GM12801 (cell line): Measurements from ENCODE around the gene TRPM8.

ENCODE experiments used
- TF ChIP-seq, protein P1 (sequence below): IDR thresholded peaks from one replicate; pipeline ENCODE4 v1.5.1; 2011; ENCODE audit warnings: control low read depth; ENCODE audit not compliant: insufficient read length; ENCODE audit errors: extremely low read depth

TRPM8 gene

GRCh38 chr2:233905945-233906344, 11.2 kb upstream of the TRPM8 start:
- TF ChIP-seq, protein P1, sequence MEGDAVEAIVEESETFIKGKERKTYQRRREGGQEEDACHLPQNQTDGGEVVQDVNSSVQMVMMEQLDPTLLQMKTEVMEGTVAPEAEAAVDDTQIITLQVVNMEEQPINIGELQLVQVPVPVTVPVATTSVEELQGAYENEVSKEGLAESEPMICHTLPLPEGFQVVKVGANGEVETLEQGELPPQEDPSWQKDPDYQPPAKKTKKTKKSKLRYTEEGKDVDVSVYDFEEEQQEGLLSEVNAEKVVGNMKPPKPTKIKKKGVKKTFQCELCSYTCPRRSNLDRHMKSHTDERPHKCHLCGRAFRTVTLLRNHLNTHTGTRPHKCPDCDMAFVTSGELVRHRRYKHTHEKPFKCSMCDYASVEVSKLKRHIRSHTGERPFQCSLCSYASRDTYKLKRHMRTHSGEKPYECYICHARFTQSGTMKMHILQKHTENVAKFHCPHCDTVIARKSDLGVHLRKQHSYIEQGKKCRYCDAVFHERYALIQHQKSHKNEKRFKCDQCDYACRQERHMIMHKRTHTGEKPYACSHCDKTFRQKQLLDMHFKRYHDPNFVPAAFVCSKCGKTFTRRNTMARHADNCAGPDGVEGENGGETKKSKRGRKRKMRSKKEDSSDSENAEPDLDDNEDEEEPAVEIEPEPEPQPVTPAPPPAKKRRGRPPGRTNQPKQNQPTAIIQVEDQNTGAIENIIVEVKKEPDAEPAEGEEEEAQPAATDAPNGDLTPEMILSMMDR = no peak

DNA sequence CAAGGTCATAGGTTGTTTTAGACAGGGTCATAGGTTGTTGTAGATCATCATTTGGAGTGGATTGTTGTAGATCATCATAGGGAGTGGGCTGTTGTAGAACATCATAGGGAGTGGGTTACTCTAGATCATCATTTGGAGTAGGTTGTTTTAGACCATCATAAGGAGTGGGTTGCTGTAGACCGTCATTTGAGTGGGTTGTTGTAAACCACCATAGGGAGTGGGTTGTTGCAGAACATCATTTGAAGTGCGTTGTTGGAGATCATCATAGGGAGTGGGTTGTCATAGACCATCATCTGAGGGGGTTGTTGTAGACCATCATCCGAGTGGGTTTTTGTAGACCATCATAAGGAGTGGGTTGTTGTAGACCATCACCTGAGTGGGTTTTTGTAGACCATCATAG, 9.5 kb upstream of the TRPM8 start:
- TF ChIP-seq, protein P1 = no peak

DNA sequence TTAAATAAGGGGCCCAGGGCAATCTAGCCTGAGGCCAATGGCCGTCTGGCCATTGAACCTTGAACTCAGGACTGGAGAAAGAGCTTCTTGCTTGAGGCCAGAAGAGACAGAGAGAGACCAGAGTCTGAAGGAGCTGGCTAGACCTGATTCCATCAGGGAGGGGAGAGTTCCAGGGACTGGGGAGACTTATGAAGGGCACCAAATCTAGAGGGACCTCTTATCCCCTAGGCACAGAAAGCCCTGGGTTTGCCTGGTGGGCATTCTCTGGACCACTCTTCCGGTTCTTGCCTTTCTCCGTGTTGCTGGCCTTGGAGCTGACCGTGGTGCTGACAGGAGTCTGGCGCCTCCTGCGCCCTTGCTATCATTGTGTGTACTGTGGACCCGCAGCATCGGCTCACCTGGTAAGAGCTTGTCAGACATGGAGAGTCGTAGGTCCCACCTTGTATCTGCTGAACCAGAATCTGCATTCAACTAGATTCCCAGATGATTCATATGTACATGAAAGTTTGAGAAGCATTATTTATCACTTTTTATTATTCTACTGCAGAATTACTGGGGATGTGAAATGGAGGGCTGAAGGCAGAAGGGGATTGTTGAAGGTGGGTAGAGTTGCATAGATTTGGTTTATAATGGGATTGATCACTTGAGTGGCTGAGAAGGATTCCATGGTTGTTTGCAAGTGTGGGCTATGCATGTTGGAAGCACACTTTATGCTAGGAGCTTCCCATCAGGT, 4.3 kb upstream of the TRPM8 start:
- TF ChIP-seq, protein P1 = no peak

DNA sequence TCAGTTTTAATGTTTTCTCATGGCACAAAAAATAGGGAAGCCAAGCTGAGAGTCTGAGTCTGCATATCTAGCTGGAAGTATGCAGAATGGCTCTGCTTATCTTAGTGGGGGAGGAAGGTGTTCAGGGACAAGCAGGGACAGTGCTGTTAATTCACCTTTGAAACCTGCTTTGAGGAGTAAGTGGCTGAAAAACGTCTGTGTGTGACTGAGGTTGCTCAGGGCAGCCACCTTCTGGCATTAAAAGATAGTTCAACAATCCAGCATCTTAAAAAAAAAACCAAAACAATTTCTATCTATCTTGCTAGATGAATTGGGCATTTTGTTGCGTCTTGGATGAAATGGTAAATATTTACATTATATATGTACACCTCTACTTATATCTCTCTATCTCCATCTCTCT, 2.0 kb upstream of the TRPM8 start:
- TF ChIP-seq, protein P1 = no peak

DNA sequence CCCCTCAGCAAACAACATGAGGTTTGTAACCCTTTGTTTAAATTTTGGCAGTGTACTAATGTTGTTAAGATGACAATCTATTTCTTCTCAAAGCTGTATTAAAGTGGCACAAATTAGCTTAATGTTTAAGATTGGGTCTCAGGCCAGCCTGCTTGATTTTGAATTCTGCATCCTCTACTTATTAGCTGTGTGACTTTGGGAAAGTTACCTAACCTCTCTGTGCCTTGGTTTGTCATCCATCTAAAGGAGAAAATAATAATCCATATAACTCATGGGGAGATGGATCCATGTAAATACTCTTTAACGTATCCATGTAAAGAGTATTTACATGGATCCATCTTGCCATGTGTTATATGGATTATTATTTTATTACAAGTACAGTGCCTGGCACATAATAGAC, 2.1 kb downstream of the TRPM8 start:
- TF ChIP-seq, protein P1 = no peak

- TF ChIP-seq, protein P1 = no peak
These were observed 2.8 kb downstream of the TRPM8 start for GRCh38 chr2:233919938-233920337.

DNA sequence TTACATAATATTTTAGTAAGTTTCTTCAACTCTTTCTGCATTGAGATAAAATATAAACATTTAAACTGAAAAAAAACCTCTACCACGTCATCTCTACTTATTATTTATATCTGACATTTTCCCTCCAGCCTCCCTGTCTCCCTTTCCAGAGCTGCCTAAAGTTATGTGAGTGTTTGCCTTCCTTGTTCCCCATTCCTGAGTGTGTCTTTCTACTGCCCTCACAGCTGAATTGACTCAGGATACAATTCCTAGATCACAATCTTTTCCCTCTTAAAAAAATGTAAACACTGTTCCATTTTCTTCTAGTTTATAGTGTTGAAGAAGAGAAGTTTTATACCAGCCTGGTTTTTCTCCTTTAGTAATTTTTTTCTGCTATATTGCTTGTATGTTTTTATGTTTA, 5.3 kb downstream of the TRPM8 start:
- TF ChIP-seq, protein P1 = no peak
